IMR-90 (cell line): ENCODE results near the gene FAM78B. TPM values are rescaled to one million over a fixed set of nuclear protein-coding genes. Genes with fewer than 3 reads are reported as not detected.

Source experiments
- ATAC-seq: fragments of 200-7000 bp; cut with Tn5 transposase; 2 replicates; pipeline ENCODE4 v1.9.1; 2020; ENCODE audit warnings: low read depth, mild to moderate bottlenecking, moderate library complexity
- BruUV-seq: library from RNA; stranded (reverse); fragments of 400-500 nt; replicated peaks from 2 replicates; lab custom pipeline; 2021; lab: Mats Ljungman, UMichigan
- CTCF ChIA-PET: fragments of 300-600 bp; formaldehyde crosslinking; extraction: SDS; loops from one replicate; lab custom pipeline; 2021; ENCODE audit warnings: antibody characterized with exemption; lab: Yijun Ruan, JAX
- POLR2A ChIA-PET: fragments of 300-600 bp; sonication (Branson Sonifier 250); formaldehyde crosslinking; loops from one replicate; lab custom pipeline; 2022; ENCODE audit warnings: antibody characterized with exemption; ENCODE audit not compliant: unreplicated experiment; lab: Charles Lee
- DNase-seq: peaks from one replicate; pipeline ENCODE4 v3.0.0; 2013
- H2AFZ ChIP-seq: replicated peaks from 2 replicates; pipeline ENCODE3; 2013; ENCODE audit warnings: low read length, mild to moderate bottlenecking; ENCODE audit not compliant: poor library complexity
- H2AK5ac ChIP-seq: 2 replicates; pipeline ENCODE4 v1.6.1; 2013; ENCODE audit warnings: low read depth, low read length, inconsistent platforms
- H2AK9ac ChIP-seq: replicated peaks from 2 replicates; pipeline ENCODE3; 2013; ENCODE audit warnings: mild to moderate bottlenecking, low read depth, low read length, moderate library complexity; ENCODE audit not compliant: poor library complexity
- H2BK120ac ChIP-seq: 2 replicates; pipeline ENCODE4 v1.6.1; 2013; ENCODE audit warnings: low read depth, low read length, inconsistent platforms
- H2BK15ac ChIP-seq: 3 replicates; pipeline ENCODE4 v1.6.1; 2013; ENCODE audit warnings: low read depth, low read length, inconsistent platforms
- H2BK20ac ChIP-seq: 2 replicates; pipeline ENCODE4 v1.6.1; 2013; ENCODE audit warnings: low read depth, mild to moderate bottlenecking, inconsistent platforms, low read length, moderate library complexity
- H2BK5ac ChIP-seq: 2 replicates; pipeline ENCODE4 v1.6.1; 2013; ENCODE audit warnings: mild to moderate bottlenecking, low read depth, low read length, inconsistent platforms; ENCODE audit not compliant: poor library complexity, severe bottlenecking
- H3K14ac ChIP-seq: replicated peaks from 2 replicates; pipeline ENCODE4 v1.6.1; 2013; ENCODE audit warnings: low read depth, low read length, inconsistent platforms
- H3K18ac ChIP-seq: 2 replicates; pipeline ENCODE4 v1.6.1; 2013; ENCODE audit warnings: low read depth, low read length, control low read depth
- H3K23ac ChIP-seq: 2 replicates; pipeline ENCODE4 v1.6.1; 2013; ENCODE audit warnings: low read depth, low read length, inconsistent platforms
- H3K27ac ChIP-seq: 2 replicates; pipeline ENCODE4 v1.5.1; 2013; ENCODE audit warnings: mild to moderate bottlenecking, control low read depth, low read length; ENCODE audit not compliant: insufficient read depth
- H3K27me3 ChIP-seq: 2 replicates; pipeline ENCODE4 v1.6.1; 2013; ENCODE audit warnings: low read length; ENCODE audit not compliant: control insufficient read depth, insufficient read depth
- H3K36me3 ChIP-seq: 2 replicates; pipeline ENCODE4 v1.6.1; 2013; ENCODE audit warnings: low read length, mixed read lengths; ENCODE audit not compliant: control insufficient read depth, insufficient read depth
- H3K4ac ChIP-seq: 2 replicates; pipeline ENCODE4 v1.6.1; 2013; ENCODE audit warnings: low read depth, low read length, inconsistent platforms
- H3K4me1 ChIP-seq: 2 replicates; pipeline ENCODE4 v1.6.1; 2013; ENCODE audit warnings: low read length, mixed read lengths; ENCODE audit not compliant: control insufficient read depth, insufficient read depth
- H3K4me2 ChIP-seq: 2 replicates; pipeline ENCODE4 v1.6.1; 2013; ENCODE audit warnings: low read depth, mild to moderate bottlenecking, control low read depth, low read length, moderate library complexity
- H3K4me3 ChIP-seq: 2 replicates; pipeline ENCODE4 v1.5.1; 2013; ENCODE audit warnings: low read depth, mild to moderate bottlenecking, control low read depth, low read length, moderate library complexity; ENCODE audit not compliant: insufficient read depth
- H3K56ac ChIP-seq: 2 replicates; pipeline ENCODE4 v1.6.1; 2013; ENCODE audit warnings: low read length, inconsistent platforms; ENCODE audit not compliant: insufficient read depth; ENCODE audit errors: extremely low read depth
- H3K79me1 ChIP-seq, 2 experiments: 2 replicates each; pipeline ENCODE4 v1.6.1; 2013; ENCODE audit warnings: low read length in 2 of 2, inconsistent platforms in 1 of 2, low read depth in 1 of 2
- H3K9ac ChIP-seq: 2 replicates; pipeline ENCODE4 v1.6.1; 2013; ENCODE audit warnings: low read depth, low read length, control low read depth
- H3K9me1 ChIP-seq: 2 replicates; pipeline ENCODE4 v1.6.1; 2013; ENCODE audit warnings: low read length, inconsistent platforms; ENCODE audit not compliant: insufficient read depth
- H3K9me3 ChIP-seq: 2 replicates; pipeline ENCODE4 v1.6.1; 2013; ENCODE audit warnings: low read length; ENCODE audit not compliant: control insufficient read depth, insufficient read depth
- H4K20me1 ChIP-seq: 2 replicates; pipeline ENCODE4 v1.6.1; 2013; ENCODE audit warnings: low read length, inconsistent platforms; ENCODE audit not compliant: insufficient read depth
- H4K5ac ChIP-seq: 2 replicates; pipeline ENCODE4 v1.6.1; 2013; ENCODE audit warnings: mild to moderate bottlenecking, low read depth, low read length, control low read depth
- H4K8ac ChIP-seq, 2 experiments: 2 replicates each; pipeline ENCODE4 v1.6.1; 2013; ENCODE audit warnings: low read depth in 2 of 2, low read length in 2 of 2, control low read depth in 1 of 2, inconsistent platforms in 1 of 2
- H4K91ac ChIP-seq: 2 replicates; pipeline ENCODE4 v1.6.1; 2013; ENCODE audit warnings: low read depth, low read length, inconsistent platforms; ENCODE audit not compliant: insufficient read depth
- MXI1 ChIP-seq: IDR thresholded peaks from 2 replicates; pipeline ENCODE4 v1.6.1; 2012; ENCODE audit warnings: low read depth, mild to moderate bottlenecking, low read length, moderate library complexity, borderline replicate concordance
- RAD21 ChIP-seq: IDR thresholded peaks from 2 replicates; pipeline ENCODE4 v1.6.1; 2012; ENCODE audit warnings: low read length, improper control_type of control experiment
- USF2 ChIP-seq: fragments of 150-350 bp; IDR thresholded peaks from 2 replicates; pipeline ENCODE4 v1.6.1; 2017; ENCODE audit warnings: mild to moderate bottlenecking, antibody characterized with exemption, low read length, low read depth
- WGBS, 2 experiments: methylation state at CpG; one replicate each; pipeline versions ENCODE4 v1.1.5 to v1.1.7; 2013; ENCODE audit warnings: missing lambda C conversion rate in 2 of 2; ENCODE audit not compliant: insufficient read length in 1 of 2; ENCODE audit errors: extremely low coverage in 2 of 2; 5-methylcytosine and 5-hydroxymethylcytosine counted together
- dilution Hi-C: fragments of 300-500 bp; cut with HindIII; formaldehyde crosslinking; loops from one replicate; pipeline ENCODE4 v1.14.3; 2018; ENCODE audit warnings: low sequenced_read_pairs; ENCODE audit not compliant: unreplicated experiment
- in situ Hi-C: fragments of 300-500 bp; cut with MboI; formaldehyde crosslinking; loops from 3 replicates; pipeline ENCODE4 v1.14.3; 2019; ENCODE audit warnings: low sequenced_read_pairs, inconsistent platforms, mixed read lengths
- intact Hi-C: fragments of 100-400 bp; cut with micrococcal nuclease; formaldehyde crosslinking; loops from 2 replicates; pipeline ENCODE4 v1.10.0; 2022
- polyA plus RNA-seq, 3 experiments: library from polyadenylated mRNA; depleted of rRNA; stranded (reverse); fragments of >200 nt; gene quantifications; 2 replicates each; pipeline ENCODE4 v1.2.3, GENCODE V29; 2012; ENCODE audit warnings: low replicate concordance in 1 of 3
- total RNA-seq: library from RNA; depleted of rRNA; stranded (reverse); fragments of >200 nt; gene quantifications from 2 replicates; pipeline ENCODE4 v1.2.3, GENCODE V29; 2012

FAM78B gene
- total and polyA plus RNA-seq, 2 of the 4 experiments (the other 2 are of a cell fraction), result under 0.01 to 0.12 TPM

DNA sequence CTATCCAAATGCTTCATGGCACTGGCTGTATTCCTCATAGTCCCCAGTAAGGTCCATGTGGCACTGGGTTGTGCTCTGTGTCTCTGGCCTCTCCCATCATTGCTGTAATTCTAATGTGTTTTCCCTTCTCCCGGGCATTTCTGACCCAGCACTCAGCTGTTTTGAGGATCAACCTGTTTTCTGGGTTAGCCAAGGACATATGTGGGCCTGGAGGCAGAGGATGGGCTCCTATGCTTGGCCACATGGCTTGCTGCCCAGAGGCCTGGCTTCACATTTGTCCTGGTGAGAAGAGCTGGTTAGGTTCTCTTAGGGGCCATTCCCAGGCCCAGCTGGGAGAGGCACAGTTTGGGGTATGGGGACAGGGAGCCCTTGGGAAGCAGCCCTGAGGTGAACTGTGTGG is 103.1 kb downstream of the FAM78B start:
- no peak for ATAC-seq
- WGBS, 2 experiments, result no CpG with 5 or more reads among the region's 1 CpG
- H3K4ac ChIP-seq, result no peak overlapping the region
- intact Hi-C loops, result no loop called here
- no peak overlapping the region for H4K8ac ChIP-seq
- H3K14ac ChIP-seq, result no peak overlapping the region
- H3K9ac ChIP-seq, result no peak overlapping the region
- H3K27me3 ChIP-seq, result no peaks in the 10 kb centered on the region
- no peak for DNase-seq
- H3K27ac ChIP-seq, result no peak overlapping the region
- H3K56ac ChIP-seq, result no peak overlapping the region
- no peaks in the 10 kb centered on the region for H3K9me1 ChIP-seq
- no peaks in the 10 kb centered on the region for H3K79me1 ChIP-seq
- H2AK9ac ChIP-seq, result no peak overlapping the region
- H2BK15ac ChIP-seq, result no peak overlapping the region
- peaks cover 2% of the 10 kb centered on the region; the same call in 1 of the 2 replicates for H3K9me3 ChIP-seq
- H3K18ac ChIP-seq, result no peak overlapping the region
- H3K4me2 ChIP-seq, result no peak overlapping the region
- ChIA-PET CTCF (no interaction called here), POLR2A (no interaction called here)
- no peaks in the 10 kb centered on the region for H3K36me3 ChIP-seq
- TF ChIP-seq MXI1 (no peak), RAD21 (no peak), USF2 (no peak)
- H2BK120ac ChIP-seq, result no peak overlapping the region
- no peak overlapping the region for H3K23ac ChIP-seq
- H2BK20ac ChIP-seq, result no peak overlapping the region
- H2BK5ac ChIP-seq, result no peak overlapping the region
- H4K20me1 ChIP-seq, result no peaks in the 10 kb centered on the region
- dilution Hi-C loops, result no loop called here
- no peak overlapping the region for H2AFZ ChIP-seq
- BruUV-seq, result no TSS peak
- in situ Hi-C loops, result no loop called here
- no peaks in the 10 kb centered on the region for H3K4me1 ChIP-seq
- no peak overlapping the region for H4K5ac ChIP-seq
- no peak overlapping the region for H4K91ac ChIP-seq
- H2AK5ac ChIP-seq, result no peak overlapping the region
- no peak overlapping the region for H3K4me3 ChIP-seq
